Uterus (tissue), 4 donors: ENCODE measurements around the gene ARL8A. TPM values are rescaled to one million over a fixed set of nuclear protein-coding genes. Genes with fewer than 3 reads are reported as not detected.

ENCODE experiments used
- DNase-seq, 2 donors: peaks; one replicate each; pipeline ENCODE4 v3.0.0-alpha.2; 2019 to 2020
- H3K27ac ChIP-seq, 2 donors: fragments of 200-600 bp; sonication (generic); 1 replicate in 1 of 2; 2 replicates in 1 of 2; pipeline ENCODE4 v1.5.1; 2016 to 2018
- H3K27me3 ChIP-seq, 2 donors: fragments of 200-600 bp; sonication (generic); one replicate each; pipeline ENCODE4 v1.5.1; 2018 to 2019; ENCODE audit warnings: control low read depth in 1 of 2
- H3K36me3 ChIP-seq, 2 donors: fragments of 200-600 bp; sonication (generic); one replicate each; pipeline ENCODE4 v1.5.1; 2019; ENCODE audit warnings: control low read depth in 1 of 2
- H3K4me1 ChIP-seq, 2 donors: fragments of 200-600 bp; sonication (generic); one replicate each; pipeline ENCODE4 v1.5.1; 2018 to 2019; ENCODE audit warnings: control low read depth in 1 of 2
- H3K4me3 ChIP-seq, 2 donors: fragments of 200-600 bp; sonication (generic); 1 replicate in 1 of 2; 2 replicates in 1 of 2; pipeline ENCODE4 v1.5.1; 2018 to 2019; ENCODE audit warnings: mild to moderate bottlenecking in 1 of 2
- H3K9me3 ChIP-seq, 2 donors: fragments of 200-600 bp; sonication (generic); one replicate each; pipeline ENCODE4 v1.5.1; 2019; ENCODE audit warnings: control low read depth in 1 of 2
- POLR2A ChIP-seq, 2 donors: fragments of 450-650 bp; IDR thresholded peaks; one replicate each; pipeline ENCODE4 v1.6.1; 2016; ENCODE audit warnings: antibody characterized with exemption in 2 of 2, mild to moderate bottlenecking in 1 of 2, moderate library complexity in 1 of 2
- intact Hi-C: fragments of 100-400 bp; cut with DNase I; formaldehyde crosslinking; loops from one replicate; pipeline ENCODE4 v1.15.1; 2023; ENCODE audit warnings: low total_unique reads
- total RNA-seq, 4 donors: library from RNA; depleted of rRNA in 3 of 4; stranded (reverse); fragments of >200 nt in 3 of 4; gene quantifications; one replicate each; pipeline versions ENCODE4 v1.1.0 to v1.2.4, GENCODE V29; 2014 to 2023
- TF ChIP-seq, protein P1 (sequence below), 4 experiments: fragments of 200-600 bp in 2 of 4; fragments of 450-650 bp in 2 of 4; sonication (generic) in 2 of 4; IDR thresholded peaks; one replicate each; pipeline ENCODE4 v1.5.1; 2016 to 2019; ENCODE audit warnings: antibody characterized with exemption in 4 of 4, mild to moderate bottlenecking in 2 of 4, moderate library complexity in 1 of 4
- donor health status: DM: yes; HTN: yes; CAD: no.

ARL8A gene
- total RNA-seq, 4 donors from 2014 or later = 4.6 to 86.2 (median 18.7) TPM

DNA sequence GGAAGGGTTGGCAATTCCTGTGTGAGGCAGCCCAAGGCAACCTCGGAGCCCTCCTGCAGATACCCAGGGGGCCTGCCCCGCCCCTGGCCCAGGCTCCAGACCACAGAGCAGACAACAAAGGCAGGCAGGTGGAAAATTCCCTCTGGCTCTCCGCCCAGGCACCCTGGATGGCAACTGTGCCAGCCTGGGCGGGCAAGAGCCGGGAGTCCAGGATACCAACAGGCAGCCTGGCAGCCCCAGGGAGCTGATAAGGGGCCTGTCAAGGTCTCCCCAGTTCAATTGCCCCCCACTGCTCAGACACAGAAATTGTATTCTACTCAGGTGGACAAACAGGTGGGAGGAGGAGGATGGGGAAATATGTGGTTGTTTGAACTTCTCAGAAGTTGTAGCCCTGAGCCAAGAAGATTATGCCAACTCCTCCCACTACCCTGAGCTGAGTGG lies 37.2 kb downstream of the ARL8A start:
- no peak for DNase-seq
- TF ChIP-seq, protein P1, sequence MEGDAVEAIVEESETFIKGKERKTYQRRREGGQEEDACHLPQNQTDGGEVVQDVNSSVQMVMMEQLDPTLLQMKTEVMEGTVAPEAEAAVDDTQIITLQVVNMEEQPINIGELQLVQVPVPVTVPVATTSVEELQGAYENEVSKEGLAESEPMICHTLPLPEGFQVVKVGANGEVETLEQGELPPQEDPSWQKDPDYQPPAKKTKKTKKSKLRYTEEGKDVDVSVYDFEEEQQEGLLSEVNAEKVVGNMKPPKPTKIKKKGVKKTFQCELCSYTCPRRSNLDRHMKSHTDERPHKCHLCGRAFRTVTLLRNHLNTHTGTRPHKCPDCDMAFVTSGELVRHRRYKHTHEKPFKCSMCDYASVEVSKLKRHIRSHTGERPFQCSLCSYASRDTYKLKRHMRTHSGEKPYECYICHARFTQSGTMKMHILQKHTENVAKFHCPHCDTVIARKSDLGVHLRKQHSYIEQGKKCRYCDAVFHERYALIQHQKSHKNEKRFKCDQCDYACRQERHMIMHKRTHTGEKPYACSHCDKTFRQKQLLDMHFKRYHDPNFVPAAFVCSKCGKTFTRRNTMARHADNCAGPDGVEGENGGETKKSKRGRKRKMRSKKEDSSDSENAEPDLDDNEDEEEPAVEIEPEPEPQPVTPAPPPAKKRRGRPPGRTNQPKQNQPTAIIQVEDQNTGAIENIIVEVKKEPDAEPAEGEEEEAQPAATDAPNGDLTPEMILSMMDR (IDR thresholded peaks at IDR 0.05) = no peak
- TF ChIP-seq POLR2A (IDR thresholded peaks at IDR 0.05) = no peak
- no peak overlapping the region for H3K27ac ChIP-seq
- H3K36me3 ChIP-seq = no peaks in the 10 kb centered on the region
- H3K27me3 ChIP-seq = no peaks in the 10 kb centered on the region
- no peak overlapping the region for H3K4me3 ChIP-seq
- no peaks in the 10 kb centered on the region for H3K9me3 ChIP-seq
- intact Hi-C loops = no loop called here
- no peaks in the 10 kb centered on the region for H3K4me1 ChIP-seq

DNA sequence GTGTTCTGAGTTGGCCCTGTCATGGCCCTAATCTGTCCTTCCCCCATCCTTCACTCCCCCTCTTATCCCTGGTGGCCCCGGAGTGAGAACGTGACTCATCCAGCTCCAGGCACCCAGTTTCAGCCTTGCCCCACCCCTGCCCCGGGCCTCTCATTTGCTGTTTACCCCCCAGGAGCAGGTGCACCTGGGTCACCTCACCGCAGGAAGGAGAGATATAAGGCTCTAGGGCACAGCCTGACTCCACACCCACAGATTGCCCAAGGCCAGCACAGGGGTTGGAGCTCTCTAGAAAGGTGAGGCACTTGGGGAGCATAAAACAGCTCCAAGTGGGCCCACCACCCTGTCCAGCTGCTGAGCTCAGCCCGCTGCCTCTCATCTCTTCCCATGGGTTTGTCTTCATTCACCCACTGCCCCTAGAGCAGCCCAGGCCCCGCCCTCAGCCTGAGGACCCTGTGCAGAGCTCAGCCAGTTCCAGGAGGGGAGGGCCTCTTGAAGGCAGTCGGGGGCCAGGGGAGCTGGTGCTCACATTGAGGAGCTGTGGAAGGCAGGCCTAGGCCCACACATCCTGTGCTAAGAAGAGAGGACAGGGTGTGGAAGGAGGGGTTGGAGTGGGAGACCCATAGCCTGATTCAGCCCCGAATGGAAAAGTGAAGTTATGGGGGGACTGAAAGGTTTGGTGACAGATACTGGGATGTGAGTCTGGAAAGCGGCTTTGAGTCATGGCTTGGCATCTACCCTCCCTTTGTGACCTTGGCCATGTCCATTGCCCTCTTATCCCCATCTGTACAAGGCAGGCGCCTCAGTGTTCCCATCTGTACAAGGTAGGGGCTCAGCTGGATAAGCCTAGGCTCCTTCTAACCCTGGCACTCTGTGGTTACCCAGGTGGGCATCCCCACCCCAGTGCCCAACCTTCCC lies 37.9 kb downstream of the ARL8A start:
- no peak overlapping the region for H3K27ac ChIP-seq
- no peaks in the 10 kb centered on the region for H3K36me3 ChIP-seq
- H3K4me3 ChIP-seq = no peak overlapping the region
- H3K9me3 ChIP-seq = no peaks in the 10 kb centered on the region
- H3K4me1 ChIP-seq = no peaks in the 10 kb centered on the region
- TF ChIP-seq POLR2A (IDR thresholded peaks at IDR 0.05) = no peak
- TF ChIP-seq, protein P1 (IDR thresholded peaks at IDR 0.05) = no peak
- no peaks in the 10 kb centered on the region for H3K27me3 ChIP-seq
- no peak for DNase-seq
- intact Hi-C loops = no loop called here

DNA sequence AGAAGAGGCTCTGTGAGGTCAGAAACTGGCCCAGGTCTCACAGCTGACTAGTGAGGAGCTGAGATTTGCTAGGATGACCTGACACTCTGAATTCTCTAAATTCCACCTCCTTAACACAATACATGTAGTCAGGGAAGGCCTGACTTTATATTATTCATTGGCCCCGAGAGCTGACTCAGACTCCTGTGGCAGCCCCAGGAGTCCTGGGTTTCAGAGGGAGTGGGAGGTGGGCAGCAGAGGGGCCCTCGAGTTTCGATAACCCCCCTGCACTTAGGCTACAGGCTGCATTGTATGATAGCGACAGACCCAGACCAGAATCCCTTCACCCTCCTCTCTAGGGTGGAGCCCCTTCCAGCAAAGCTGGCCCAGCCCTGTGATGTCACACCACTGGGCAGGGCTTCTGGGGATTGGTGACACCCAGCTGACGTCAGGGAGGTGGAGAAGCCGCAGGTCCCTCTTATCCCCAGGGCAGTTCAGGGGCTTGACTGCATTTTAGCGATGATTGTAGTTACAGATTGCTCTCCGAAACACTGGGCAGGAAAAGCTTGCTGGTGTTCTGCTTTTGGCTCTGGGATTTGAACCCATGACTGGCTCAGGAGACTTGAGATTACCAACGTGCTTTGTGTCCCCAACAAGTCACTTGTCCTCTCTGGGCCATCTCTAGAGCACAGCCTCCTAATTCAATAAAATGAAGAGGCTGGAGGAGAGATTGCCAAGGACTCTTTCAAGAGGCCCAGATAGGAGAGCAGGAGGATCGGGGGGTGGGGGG lies 38.8 kb downstream of the ARL8A start:
- no peak for DNase-seq
- Histone ChIP-seq H3K36me3 (no peaks in the 10 kb centered on the region), H3K27me3 (no peaks in the 10 kb centered on the region), H3K27ac (no peak overlapping the region), H3K9me3 (no peaks in the 10 kb centered on the region), H3K4me3 (no peak overlapping the region), H3K4me1 (no peaks in the 10 kb centered on the region)
- TF ChIP-seq, protein P1 (IDR thresholded peaks at IDR 0.05) = no peak
- TF ChIP-seq POLR2A (IDR thresholded peaks at IDR 0.05) = no peak
- intact Hi-C loops = no loop called here

DNA sequence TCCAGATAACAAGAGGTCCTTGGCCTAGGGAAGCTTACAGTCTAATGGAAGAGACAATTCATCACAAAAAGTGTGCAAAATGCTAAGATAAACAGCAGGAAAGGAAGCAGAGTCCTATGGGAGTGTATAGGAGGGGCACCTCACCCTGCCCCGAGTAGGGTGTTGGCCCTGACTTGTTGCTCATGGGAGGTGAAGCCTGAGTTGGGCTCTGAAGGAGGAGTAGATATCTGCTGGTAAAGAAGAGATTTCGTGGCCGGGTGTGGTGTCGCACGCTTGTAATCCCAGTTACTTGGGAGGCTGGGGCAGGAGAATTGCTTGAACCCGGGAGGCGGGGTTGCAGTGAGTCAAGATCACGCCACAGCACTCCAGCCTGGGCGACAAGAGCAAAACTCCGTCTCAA lies 40.5 kb downstream of the ARL8A start:
- Histone ChIP-seq H3K4me1 (no peaks in the 10 kb centered on the region), H3K36me3 (no peaks in the 10 kb centered on the region), H3K27me3 (no peaks in the 10 kb centered on the region), H3K9me3 (no peaks in the 10 kb centered on the region), H3K4me3 (no peak overlapping the region), H3K27ac (no peak overlapping the region)
- no peak for DNase-seq
- intact Hi-C loops = no loop called here
- TF ChIP-seq, protein P1 (IDR thresholded peaks at IDR 0.05) = no peak
- no peak for TF ChIP-seq POLR2A (IDR thresholded peaks at IDR 0.05)

DNA sequence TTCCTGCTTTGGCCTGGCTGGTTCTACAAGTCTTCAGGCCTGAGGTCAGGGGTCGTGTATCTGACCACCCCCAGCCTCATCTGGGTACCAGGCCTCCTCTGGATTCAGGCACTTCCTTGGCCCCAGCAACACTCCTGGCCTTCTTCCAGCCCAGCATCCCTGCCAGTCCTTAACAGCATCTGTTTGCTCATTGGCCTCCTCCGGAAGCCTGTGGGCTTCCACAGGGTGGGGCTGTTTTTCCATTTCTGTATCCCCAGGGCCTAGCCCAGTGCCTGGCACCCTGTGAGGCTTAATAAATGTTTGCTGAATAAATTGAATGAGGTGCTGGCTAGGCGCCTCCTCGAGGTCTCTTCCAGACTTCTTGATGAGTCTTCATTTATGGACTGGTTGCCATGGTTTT lies 43.4 kb downstream of the ARL8A start:
- H3K27me3 ChIP-seq = no peaks in the 10 kb centered on the region
- no peaks in the 10 kb centered on the region for H3K9me3 ChIP-seq
- intact Hi-C loops = no loop called here
- no peak for TF ChIP-seq POLR2A (IDR thresholded peaks at IDR 0.05)
- TF ChIP-seq, protein P1 (IDR thresholded peaks at IDR 0.05) = no peak
- H3K36me3 ChIP-seq = no peaks in the 10 kb centered on the region
- no peaks in the 10 kb centered on the region for H3K4me1 ChIP-seq
- H3K4me3 ChIP-seq = no peak overlapping the region
- no peak overlapping the region for H3K27ac ChIP-seq
- no peak for DNase-seq
